ENCODE measurements around the gene DESI1.

DESI1 gene

DNA sequence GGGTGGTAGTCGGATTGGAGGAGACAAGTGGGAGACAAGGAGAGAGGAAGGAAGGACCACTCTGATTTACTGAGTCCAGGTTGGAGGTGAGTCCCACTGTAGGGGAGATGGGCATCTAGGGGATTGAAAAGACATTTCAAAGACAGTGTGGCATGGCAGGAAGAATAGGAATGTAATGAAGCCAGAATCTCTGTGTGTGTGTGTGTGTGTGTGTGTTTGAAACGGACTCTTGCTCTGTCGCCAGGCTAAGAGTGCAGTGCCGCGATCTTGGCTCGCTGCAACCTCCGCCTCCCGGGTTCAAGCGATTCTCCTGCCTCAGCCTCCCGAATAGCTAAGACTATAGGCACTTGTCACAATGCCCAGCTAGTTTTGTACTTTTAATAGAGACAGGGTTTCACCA, 64.3 kb downstream of the DESI1 start:
- CTCF ChIA-PET, result interaction anchor here (0.6 to 2.2 kb wide), 2 partner anchors 9 to 41 kb away, joined by 3 to 16 read pairs; no protein-coding TSS in a partner anchor
- no peaks in the 10 kb centered on the region for H3K9me3 ChIP-seq (ENCODE audit: control insufficient read depth, insufficient read depth, low read depth, low read length)
- POLR2A ChIA-PET, result interaction anchor here (12.8 kb wide), 1 partner anchor 33 kb away, joined by 105 read pairs; the partner anchor contains the start of gene PMM1
- no peak overlapping the region for H3K27ac ChIP-seq (ENCODE audit: extremely low read depth, low read depth, low read length)
- TF ChIP-seq ZBTB44 (tag by site-specific recombination; IDR thresholded peaks at IDR 0.05) (no peak), HOXC10 (CRISPR knock-in tag; IDR thresholded peaks at IDR 0.05) (no peak), ZNF529 (tag by site-specific recombination; IDR thresholded peaks at IDR 0.05; ENCODE audit: insufficient replicate concordance) (no peak), ZNF747 (tag by site-specific recombination; IDR thresholded peaks at IDR 0.05) (no peak), ZNF121 (tag by site-specific recombination; IDR thresholded peaks at IDR 0.05) (no peak)
- H3K4me1 ChIP-seq (ENCODE audit: control insufficient read depth, insufficient read depth, low read length), result no peaks in the 10 kb centered on the region
- no peaks in the 10 kb centered on the region for H3K36me3 ChIP-seq (ENCODE audit: control insufficient read depth in 2 of 2, insufficient read depth in 1 of 2, low read length in 2 of 2)
- no peak overlapping the region for H3K4me3 ChIP-seq (ENCODE audit: low read depth, low read length)

- no peak overlapping the region for H3K27ac ChIP-seq (ENCODE audit: extremely low read depth, low read depth, low read length)
- ChIA-PET POLR2A (interaction anchor here (0.9 to 12.8 kb wide), 2 partner anchors 34 to 66 kb away, joined by 4 to 105 read pairs; partner anchors contain the start of genes DESI1, PMM1 and XRCC6), CTCF (interaction anchor here (1.2 to 2.2 kb wide), 3 partner anchors 12 to 42 kb away, joined by 5 to 16 read pairs (median 5); partner anchors contain the start of gene POLR3H)
- no peaks in the 10 kb centered on the region for H3K9me3 ChIP-seq (ENCODE audit: control insufficient read depth, insufficient read depth, low read depth, low read length)
- H3K4me1 ChIP-seq (ENCODE audit: control insufficient read depth, insufficient read depth, low read length), result no peaks in the 10 kb centered on the region
- H3K36me3 ChIP-seq (ENCODE audit: control insufficient read depth in 2 of 2, insufficient read depth in 1 of 2, low read length in 2 of 2), result no peaks in the 10 kb centered on the region
- TF ChIP-seq ZFHX2 (tag by site-specific recombination; conservative IDR thresholded peaks at IDR 0.05), result peak; percentile 73
- TF ChIP-seq, protein P1, sequence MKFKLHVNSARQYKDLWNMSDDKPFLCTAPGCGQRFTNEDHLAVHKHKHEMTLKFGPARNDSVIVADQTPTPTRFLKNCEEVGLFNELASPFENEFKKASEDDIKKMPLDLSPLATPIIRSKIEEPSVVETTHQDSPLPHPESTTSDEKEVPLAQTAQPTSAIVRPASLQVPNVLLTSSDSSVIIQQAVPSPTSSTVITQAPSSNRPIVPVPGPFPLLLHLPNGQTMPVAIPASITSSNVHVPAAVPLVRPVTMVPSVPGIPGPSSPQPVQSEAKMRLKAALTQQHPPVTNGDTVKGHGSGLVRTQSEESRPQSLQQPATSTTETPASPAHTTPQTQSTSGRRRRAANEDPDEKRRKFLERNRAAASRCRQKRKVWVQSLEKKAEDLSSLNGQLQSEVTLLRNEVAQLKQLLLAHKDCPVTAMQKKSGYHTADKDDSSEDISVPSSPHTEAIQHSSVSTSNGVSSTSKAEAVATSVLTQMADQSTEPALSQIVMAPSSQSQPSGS (tag by site-specific recombination; IDR thresholded peaks at IDR 0.05; ENCODE audit: low read depth), result no peak
- TF ChIP-seq EGR2 (tag by site-specific recombination; IDR thresholded peaks at IDR 0.05; ENCODE audit: low read depth), result peak; percentile 60
- TF ChIP-seq ZNF394 (tag by site-specific recombination; IDR thresholded peaks at IDR 0.05; ENCODE audit: borderline replicate concordance), result peak; percentile 29; the same call in 1 of the 2 replicates
- peak; percentile 95 for TF ChIP-seq ZBTB20 (tag by site-specific recombination; IDR thresholded peaks at IDR 0.05)
- TF ChIP-seq ZBTB17 (tag by site-specific recombination; IDR thresholded peaks at IDR 0.05), result peak; percentile 35; the same call in 1 of the 2 replicates
- H3K4me3 ChIP-seq (ENCODE audit: low read depth, low read length), result no peak overlapping the region
Measured at GRCh38 chr22:41555325-41555982, 65.4 kb downstream of the DESI1 start.

DNA sequence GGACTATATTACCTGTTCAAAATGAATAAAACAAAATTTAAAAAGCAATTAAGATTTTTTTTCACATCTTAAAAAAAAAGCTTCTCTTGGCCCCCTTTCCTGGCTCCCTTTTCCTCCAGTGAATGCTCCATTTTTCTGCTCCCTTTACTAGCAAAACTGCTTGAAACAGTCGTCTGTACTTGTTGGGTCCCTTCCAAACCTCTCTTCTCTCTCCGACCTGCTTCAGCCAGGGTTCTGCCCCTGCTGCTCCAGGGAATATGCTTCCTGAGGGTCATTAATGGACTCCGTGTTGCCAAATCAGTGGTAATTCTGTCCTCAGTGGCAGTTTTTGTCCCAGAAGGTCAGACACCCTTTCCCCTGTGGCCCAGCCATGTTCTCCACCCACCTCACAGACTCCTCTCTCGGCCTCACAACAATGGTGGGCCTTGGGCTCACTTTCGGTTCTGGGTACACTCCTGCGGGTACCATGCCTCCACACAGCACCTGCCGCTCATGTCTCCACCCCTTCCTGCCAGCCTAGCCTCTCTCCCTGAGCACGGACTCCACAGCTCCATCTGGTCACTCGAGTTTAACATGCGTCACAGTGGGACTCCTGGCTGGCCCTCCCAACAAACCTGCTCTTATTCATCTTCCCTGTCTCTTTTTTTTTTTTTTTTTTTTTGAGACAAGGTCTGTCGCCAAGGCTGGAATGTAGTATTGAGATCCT, 68.8 kb downstream of the DESI1 start:
- Histone ChIP-seq H3K4me3 (ENCODE audit: low read depth, low read length) (no peak overlapping the region), H3K4me1 (ENCODE audit: control insufficient read depth, insufficient read depth, low read length) (no peaks in the 10 kb centered on the region), H3K36me3 (ENCODE audit: control insufficient read depth in 2 of 2, insufficient read depth in 1 of 2, low read length in 2 of 2) (no peaks in the 10 kb centered on the region), H3K27ac (ENCODE audit: extremely low read depth, low read depth, low read length) (no peak overlapping the region), H3K9me3 (ENCODE audit: control insufficient read depth, insufficient read depth, low read depth, low read length) (no peaks in the 10 kb centered on the region)
- TF ChIP-seq ZXDB (tag by site-specific recombination; IDR thresholded peaks at IDR 0.05), result no peak
- no peak for TF ChIP-seq ZNF664 (tag by site-specific recombination; IDR thresholded peaks at IDR 0.05)
- TF ChIP-seq YY1 (tag by site-specific recombination; IDR thresholded peaks at IDR 0.05), result no peak
- no peak for TF ChIP-seq ZNF354C (tag by site-specific recombination; IDR thresholded peaks at IDR 0.05; ENCODE audit: borderline replicate concordance, low read depth)
- TF ChIP-seq ZNF658 (tag by site-specific recombination; IDR thresholded peaks at IDR 0.05), result no peak
- TF ChIP-seq GLIS1 (tag by site-specific recombination; IDR thresholded peaks at IDR 0.05), result no peak
- TF ChIP-seq ZNF26 (tag by site-specific recombination; IDR thresholded peaks at IDR 0.05), result no peak
- TF ChIP-seq ZNF157 (tag by site-specific recombination; IDR thresholded peaks at IDR 0.05), result no peak
- no peak for TF ChIP-seq ZNF704 (tag by site-specific recombination; IDR thresholded peaks at IDR 0.05)
- ChIA-PET CTCF (interaction anchor here (0.6 to 1.6 kb wide), 7 partner anchors 8 to 55 kb away, joined by 4 to 12 read pairs (median 5); partner anchors contain the start of gene POLR3H), POLR2A (interaction anchor here (0.6 to 12.8 kb wide), 4 partner anchors 11 to 279 kb away, joined by 3 to 105 read pairs (median 8); partner anchors contain the start of gene PMM1)
